Skin of body (tissue), 2 donors: Measurements from ENCODE around the gene TBC1D10B. TPM values are rescaled to one million over a fixed set of nuclear protein-coding genes. Genes with fewer than 3 reads are reported as not detected.

Source experiments
- DNase-seq: peaks from one replicate; lab custom pipeline; 2025; lab: John Stamatoyannopoulos, UW
- total RNA-seq: library from RNA; depleted of rRNA; stranded (reverse); fragments of >200 nt; gene quantifications from one replicate; pipeline ENCODE4 v1.2.3, GENCODE V29; 2014

Gene TBC1D10B
- total RNA-seq, 1 donor from 2014 or later = 24.7 TPM

DNA sequence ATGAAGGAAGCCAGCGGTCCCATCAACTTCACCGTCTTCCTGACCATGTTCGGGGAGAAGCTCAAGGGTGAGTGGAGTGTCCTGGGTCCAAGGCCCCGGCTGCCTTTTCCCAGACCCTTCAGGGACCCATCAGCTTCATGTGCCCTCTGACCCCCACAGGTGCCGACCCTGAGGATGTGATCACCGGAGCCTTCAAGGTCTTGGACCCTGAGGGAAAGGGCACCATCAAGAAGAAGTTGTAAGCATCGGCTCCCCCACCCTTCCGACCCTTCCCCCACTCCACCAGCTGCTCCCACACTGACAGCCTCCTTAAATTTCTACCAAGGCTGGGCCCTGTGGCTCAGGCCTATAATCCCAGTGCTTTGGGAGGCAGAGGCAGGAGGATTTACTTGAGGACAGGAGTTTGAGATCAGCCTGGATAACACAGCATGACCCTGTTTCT is 6.2 kb upstream of the TBC1D10B start:
- no peak for DNase-seq

DNA sequence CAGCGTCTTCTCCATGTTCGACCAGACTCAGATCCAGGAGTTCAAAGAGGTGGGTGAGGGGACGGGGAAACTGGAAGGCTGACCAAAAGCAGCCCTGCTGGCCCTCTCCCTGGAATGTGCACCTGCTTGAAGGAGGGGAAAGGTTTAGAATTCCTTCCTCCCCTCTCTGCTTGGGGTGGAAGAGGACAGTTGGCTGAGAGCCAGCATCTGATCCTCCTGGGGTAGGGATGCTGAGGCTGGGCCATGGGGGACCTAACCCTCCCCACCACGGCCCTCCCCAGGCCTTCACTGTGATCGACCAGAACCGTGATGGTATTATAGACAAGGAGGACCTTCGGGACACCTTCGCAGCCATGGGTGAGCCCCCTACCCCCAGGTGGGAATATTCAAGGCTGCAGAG is 5.6 kb upstream of the TBC1D10B start:
- DNase-seq = no peak

DNA sequence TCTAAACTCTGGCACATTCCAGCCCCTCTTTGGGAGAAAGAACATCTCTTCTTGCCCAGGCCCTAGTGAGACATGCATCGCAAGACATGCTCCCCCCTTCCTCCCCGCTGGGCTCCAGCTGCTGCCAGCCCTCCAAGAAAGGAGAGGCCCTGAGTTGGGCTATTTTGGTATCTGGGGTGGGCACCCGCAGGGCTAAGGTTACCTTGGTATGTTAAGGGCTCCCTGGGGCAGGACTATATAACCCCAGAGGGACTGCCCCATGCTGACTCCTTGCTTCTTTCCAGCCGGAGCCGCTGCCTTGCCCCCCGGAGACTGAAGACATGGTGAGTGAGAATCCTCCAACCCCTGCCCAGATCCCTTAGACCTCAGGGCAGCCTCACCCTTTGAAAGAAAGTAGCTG is 4.2 kb upstream of the TBC1D10B start, which contains the start of gene MYL11:
Gene MYL11, plus strand, starts transcription at position 265 of the 400 bp plus-strand sequence. Its CDS starts 56 bp downstream, at position 321.
- no peak for DNase-seq

DNA sequence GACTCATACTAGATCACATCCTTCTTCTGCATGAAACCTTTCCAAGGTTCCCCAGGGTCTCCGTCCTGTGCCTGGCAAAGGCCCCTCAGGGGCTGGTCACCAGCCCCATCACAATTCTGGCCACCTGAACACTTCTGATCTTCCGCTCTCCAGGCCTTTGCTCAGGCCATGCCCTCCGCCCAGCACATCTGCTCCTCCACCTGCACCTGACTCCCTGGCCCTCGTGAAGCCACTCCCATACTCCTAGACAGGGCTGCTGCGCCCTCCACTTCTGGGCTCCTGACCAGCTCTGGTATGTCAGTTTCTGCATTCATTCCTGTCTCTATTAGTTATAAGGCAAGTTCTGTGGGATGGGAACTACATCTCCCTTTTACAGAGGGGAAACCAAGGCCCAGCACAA is 2.4 kb upstream of the TBC1D10B start:
- no peak for DNase-seq

DNA sequence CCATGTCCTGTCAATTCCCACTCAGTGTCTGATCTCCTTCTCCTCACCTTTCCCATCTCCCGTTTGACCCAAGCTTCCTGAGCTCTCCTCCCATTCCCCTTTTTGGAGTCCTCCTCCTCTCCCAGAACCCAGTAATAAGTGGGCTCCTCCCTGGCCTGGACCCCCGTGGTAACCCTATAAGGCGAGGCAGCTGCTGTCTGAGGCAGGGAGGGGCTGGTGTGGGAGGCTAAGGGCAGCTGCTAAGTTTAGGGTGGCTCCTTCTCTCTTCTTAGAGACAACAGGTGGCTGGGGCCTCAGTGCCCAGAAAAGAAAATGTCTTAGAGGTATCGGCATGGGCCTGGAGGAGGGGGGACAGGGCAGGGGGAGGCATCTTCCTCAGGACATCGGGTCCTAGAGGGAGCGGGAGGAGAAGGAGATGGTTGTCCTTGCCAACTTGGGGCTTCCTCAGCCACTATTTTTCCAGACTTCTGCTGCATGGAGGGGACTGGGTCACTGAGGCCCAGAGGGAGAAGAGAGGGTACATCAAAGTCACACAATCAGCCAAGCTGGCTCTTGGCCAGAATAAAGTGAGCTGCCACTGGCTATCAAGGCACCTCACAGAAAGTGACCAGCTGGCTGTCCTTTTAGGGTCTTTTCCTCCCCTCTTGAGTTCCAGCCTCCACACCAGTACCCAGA is 1.9 kb upstream of the TBC1D10B start:
- DNase-seq = no peak

DNA sequence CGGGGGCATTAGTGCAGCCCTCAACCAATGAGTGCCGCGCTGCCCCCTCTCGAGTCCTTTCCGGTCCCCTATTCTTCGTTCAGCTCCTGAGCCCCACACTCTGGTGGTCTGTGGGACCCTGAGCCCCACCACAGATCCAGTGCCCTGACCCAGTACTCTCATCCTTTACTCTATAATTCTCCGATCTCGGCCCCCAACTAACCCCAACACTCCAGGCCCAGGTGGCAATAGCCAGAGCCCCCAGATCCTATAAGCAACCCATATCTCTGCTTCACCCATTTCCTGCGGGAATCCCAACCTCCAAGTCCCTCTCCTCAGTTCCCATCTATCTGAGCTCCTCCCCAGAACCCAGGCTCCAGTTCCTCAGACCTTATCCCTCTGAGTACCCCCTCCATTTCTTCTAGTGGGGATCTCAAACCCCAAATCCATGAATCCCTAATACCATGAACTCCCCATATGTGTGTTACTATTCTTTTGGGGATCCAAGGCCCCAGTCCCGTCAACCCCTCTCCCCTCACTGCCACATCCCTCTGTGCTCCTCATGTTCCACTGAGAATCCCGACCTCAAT is 1.0 kb upstream of the TBC1D10B start:
- no peak for DNase-seq

DNA sequence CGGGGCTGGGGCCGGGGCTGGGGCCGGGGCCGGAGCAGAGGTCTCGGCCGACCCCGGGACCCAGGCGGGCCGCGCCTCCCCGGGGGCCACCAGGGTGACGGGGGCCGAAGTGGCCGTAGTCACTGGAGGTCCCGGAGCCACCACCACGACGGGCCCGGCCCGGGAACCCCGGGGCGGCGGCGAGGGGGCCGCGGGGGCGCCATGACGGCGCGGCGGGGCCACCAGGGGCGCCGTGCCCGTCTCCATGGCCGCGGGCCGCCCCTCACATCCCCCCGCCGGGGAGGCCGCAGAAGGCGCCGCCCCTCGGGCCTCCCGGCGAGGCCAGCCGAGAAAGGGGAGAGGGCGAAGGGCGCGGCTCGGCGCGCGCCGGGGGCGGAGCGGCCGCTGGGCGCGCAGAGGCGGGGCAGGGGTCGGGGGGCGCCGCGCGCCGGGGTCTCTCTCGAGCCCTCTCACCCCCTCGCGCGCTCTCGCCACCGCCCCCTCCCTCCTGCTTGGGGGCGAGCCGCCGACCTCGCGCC is 297 bp downstream of the TBC1D10B start:
- no peak for DNase-seq

DNA sequence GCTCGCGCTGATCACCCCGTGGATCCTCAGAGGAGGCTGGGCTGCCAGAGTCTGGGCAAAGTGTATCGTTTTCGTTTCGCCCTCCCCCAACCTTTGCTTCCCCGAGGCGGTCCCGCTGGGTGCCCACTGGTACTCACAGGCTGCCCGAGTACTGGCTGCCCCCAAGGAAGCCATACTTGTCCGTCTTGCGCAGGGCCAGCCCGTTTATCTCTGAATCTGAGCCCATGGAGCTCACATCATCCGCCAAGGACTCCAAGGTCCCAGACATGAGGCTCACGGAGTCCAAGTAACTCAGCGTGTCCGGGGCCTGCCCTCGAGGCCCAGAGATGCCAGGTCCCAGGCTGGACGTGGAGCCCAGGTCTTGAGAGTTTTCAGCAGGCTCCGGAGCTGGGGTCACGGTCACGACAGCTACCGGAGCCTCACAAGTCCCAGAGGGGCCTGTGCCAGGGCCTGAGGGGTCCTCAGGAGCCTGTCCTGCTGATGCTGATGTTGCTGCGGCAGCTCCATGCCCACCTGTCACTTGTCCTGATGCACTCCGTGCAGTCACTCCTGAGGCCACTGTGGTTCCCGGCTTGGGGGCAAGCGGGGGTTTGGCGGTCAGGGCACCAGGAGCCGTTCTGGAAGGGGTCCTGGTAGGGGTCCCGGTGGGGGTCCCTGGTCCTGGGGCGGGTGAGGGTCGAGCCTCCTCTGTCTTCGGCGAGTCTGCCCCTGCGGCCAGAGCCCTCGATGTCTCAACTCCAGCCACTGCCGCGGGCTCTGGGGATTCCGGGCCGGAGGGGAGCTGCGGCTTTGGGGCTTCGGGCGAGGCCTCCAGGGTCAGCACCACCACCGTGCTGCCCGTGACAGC is 980 bp downstream of the TBC1D10B start:
- DNase-seq = no peak

DNA sequence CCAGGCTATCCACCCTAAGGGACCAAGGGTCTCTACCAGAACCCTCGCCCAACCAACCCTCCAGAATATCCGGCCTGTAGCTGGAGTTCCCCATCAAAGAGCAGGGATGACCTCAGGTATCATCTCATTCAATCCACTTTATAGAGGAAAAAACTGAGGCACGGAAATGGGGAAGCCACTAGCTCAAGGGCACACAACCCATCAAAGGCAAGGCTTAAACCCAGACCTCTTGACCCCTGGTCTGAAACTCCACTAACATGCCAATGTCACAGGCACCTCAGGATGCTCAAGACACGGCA is 1.6 kb downstream of the TBC1D10B start:
- DNase-seq = no peak

DNA sequence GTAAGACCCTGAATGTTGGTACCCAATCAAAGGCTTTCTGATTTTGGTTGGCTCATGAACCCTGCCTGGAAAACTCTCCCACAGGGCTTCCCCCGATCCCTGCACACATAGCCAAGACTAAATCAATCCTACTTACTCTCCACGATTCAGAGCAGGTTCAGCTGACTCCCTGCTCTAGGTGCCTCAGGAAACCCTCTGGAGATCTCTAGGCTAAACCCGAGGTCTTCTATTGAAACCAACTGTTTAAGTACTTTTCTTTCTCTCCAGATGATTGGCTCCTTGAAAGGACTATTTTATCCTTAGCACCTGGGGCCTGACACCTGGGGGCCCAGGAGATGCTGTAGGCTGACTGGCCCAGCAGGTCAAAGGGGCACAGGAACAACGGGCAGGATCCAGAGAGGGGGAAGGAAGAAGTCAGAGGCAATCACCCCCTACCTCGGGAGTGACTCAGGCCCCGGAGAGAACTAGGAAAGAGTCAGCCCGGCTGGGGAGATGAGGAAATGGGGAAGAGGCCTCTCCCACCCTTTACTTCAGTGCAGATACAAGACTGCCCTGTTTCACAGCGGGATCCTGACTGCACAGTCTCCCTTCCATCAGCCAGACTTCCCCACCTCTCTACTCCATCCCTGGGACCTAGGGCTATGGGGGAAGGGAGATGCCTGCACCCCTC is 2.0 kb downstream of the TBC1D10B start:
- DNase-seq = no peak

DNA sequence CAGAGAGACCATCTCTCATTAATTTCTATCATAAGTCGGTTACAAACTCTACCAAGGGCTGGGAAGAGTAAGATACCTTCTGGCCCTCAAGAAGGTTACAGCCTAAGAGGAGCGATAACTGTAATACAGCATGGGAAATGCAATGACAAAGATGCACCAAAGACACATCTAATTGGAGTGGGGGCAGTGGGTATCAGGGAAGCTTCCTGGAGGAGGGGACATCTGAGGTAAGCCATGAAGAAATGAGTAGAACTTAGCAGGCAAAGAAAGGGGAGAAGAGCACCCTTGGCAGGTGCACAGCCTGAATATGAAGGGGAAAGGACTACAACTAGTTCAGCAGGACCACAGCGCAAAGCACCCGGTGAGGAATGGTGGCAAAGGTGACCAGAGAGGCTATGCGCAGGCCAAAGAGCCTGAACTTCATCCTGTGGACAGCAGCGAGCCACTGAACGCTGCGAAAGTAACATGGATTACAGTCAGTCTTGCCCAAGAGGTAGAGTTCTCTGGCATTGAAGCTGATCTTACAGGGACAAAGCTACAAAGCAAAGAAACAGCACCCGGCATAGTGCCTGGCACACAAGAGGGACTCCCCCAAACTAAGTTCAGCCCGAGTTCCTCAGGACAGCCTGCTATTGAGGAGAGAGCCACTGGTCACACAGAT is 2.8 kb downstream of the TBC1D10B start:
- DNase-seq = no peak

DNA sequence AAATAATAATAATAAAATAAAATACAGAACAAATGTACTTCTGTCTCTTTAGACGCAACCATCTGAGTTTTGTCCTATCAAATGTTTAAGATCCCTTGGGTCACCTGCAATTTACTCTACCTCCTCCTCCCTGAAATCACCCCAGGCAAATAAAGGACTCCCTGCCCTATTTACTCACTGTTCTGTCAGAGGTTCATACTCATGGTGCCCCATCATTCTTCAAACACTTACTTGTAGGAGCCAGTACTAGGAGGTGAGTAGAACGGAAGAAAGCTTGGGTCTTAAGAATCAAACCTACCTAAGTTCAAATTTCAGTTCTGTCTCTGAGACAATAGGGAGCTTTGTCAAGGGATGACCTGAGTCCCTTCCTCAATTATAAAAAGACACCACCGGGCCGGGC is 3.8 kb downstream of the TBC1D10B start:
- DNase-seq = no peak

DNA sequence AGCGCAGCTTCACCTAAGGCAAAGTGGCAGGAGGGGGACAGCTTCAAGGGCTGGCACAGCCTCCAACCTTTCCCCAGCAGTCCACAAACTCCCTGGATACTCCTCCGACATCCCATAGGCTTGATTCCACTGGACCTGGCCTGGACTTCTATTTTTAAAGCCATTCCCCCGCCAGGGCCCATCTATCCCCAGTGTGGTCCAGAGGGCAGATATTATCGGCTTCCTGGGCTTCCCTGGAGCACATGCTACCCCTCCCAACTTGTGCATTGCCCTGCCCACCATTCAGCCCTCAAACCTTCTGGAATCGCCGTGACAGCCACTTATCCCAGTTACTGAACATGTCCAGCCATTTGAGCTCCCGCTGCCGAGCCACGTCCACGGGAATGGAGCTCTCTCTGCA is 5.1 kb downstream of the TBC1D10B start:
- no peak for DNase-seq

DNA sequence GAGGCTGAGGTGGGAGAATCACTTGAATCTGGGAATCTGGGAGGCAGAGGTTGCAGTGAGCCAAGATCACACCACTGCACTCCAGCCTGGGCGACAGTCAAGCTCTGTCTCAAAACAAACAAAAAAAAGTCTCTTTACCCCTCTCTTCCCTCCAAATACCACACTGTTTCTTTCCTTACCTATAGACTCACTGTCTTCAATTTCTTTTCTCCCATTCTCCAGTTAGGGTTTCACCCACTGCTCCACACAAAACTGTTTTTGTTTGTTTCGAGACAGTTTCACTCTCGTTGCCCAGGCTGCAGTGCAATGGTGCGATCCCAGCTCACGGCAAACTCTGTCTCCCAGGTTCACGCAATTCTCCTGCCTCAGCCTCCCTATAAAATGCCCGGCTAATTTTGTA is 9.1 kb downstream of the TBC1D10B start:
- no peak for DNase-seq

DNA sequence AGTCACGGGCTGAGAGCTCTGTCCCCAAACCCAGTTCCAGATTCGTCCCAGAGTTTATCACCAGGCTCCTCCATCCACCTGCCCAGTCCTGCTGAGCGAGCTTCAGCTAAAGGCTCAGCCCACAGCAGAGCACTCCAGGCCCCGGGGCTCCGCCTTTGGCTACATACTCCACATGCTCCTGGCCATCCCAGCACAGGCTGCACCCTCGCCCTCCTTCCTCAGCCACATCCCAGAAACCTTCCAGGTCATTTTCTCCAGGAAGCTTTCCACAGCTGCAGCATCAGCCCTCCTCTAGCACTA is 10.5 kb downstream of the TBC1D10B start:
- DNase-seq = no peak

DNA sequence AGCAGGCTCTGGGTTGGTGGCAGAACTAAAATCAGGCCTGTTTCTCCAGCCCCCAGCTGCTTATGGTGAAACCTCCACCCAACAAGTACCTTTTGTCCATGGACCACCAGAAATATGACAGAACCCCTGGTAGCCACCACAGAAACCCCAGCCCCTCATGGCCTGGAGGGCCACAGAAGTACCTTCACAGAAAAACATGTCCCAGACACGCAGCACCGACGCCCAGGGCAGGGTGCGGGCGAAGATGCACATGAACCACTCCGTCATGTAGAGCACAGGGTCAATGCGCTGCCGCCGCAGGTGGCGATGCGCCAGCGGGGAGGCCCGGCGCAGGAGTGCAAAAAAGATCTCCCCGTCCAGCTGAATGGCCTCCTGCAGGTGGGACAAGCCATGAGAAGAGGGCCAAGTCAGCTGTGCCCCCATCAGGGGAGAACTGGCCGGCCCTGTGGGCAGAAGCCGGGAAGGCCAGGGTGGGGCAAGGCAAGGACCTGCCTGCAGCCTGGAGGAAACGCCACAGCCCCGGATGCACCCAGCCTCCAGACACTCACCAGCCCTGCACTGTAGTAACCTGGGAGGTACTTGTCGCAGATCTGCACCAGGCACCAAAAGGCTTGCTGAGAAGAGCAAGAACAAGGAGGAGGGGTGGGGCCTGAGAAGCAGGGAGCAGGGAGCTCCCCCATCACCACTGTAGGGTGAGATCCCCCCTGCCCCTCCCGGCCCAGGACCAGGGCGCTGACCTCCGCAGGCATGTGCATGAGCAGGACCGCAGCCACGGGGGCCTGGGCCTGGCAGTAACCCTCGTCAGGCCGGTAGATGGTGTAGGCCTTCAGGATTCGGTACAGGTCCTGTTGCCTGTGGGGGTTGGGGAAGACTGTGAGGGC is 11.1 kb downstream of the TBC1D10B start:
- DNase-seq = no peak

DNA sequence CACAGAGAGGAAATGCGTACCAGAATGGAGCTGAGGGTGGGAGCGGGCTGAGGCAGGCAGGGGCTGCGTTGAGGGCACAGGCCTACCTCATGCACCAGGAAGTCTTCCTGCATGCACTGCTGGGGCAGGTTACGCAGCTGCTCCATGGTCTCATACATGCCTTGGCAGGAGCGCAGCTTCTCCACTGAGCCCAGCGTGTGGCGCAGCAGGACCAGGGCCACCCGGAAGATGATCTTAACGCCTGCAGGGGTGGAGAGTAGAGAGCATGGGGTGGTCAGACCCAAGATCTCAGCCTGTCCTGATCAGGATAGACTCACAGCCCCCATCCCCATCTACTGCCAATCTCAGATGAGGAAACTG is 11.7 kb downstream of the TBC1D10B start:
- no peak for DNase-seq

DNA sequence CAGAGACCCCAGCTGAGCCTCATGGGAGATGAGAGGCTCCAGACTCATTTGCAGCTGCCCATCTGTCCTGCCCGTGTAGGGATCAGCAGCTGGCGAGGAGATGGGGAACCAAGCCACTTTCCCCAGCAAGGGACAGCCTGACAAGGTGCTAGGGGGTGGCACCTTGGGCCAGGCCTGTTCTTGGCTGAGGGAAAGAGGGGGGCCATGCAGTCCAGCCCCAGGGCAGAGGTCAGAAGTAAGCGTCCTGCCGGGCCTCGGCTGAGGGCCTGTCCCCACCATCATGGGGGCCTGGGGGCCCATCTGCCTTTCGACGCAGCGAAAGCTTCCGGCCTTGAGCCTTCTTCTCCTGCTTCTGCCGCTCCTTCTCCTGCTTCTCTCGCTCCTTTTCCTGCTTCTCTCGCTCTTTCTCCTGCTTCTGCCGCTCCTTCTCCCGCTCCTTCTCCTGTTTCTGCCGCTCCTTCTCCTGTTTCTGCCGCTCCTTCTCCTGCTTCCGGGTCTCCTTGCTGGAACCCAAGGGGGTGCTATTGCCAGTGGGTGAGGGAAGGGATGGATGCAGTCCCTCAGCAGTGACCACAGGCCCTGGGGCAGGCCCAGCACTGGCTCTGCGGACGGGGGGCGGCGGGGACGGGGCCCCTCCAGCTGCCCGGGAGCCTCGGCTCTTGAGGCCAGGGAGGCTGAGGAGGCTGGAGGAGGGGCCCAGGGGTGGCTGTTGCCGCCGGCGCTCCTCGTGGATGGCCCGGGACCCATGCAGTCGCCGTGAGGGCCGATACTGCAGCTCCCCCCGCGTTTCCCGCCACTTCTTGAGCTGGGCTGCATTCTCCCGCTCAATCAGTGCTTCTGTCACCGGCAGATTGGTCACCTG is 12.3 kb downstream of the TBC1D10B start:
- DNase-seq = no peak

DNA sequence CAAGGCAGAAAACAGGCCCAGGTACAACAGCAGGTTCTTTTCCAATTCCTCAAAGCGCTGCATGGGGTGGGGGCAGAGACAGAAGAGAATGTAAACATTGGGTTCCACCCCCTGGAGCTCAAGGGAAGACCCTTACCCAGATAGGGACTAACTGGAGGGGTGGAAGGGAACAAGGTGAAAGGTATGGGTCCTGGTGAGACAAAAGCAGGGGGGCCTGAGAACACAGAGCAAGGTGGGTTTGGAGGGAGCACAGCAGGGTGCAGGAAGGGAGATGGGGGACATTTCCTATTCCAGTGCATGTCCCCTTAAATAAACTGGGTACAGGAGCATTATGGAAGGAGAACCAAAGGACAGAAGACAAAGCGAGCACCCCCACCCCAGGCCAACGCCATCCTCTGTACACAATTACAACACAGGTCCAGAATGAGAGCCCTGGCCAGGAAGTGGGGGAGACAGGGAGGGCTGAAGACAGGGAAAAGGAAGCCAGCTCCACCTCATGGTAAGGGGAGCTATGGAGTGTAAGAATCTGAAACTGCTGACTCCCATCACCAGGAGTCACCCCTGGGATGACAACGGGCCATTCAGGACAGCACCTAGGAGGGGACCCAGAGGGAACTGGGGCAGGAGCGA is 13.1 kb downstream of the TBC1D10B start:
- DNase-seq = no peak
